SK-N-SH treated with all-trans-retinoic acid at 6 μM for 48 hours (cell line): ENCODE results near the gene SLC38A4.

ENCODE experiments used
- ATAC-seq: fragments of 200-7000 bp; cut with Tn5 transposase; 3 replicates; pipeline ENCODE4 v1.9.1; 2020; ENCODE audit warnings: mild to moderate bottlenecking, moderate library complexity
- ARNTL ChIP-seq: fragments of 450-650 bp; formaldehyde crosslinking; IDR thresholded peaks from 2 replicates; pipeline ENCODE4 v1.5.0; 2020; ENCODE audit warnings: low read depth, mild to moderate bottlenecking, moderate library complexity, borderline replicate concordance
- BACH2 ChIP-seq: fragments of 250-450 bp; sonication (Bioruptor Pico); IDR thresholded peaks from 2 replicates; pipeline ENCODE4 v1.9.0; 2021; ENCODE audit warnings: mild to moderate bottlenecking, borderline replicate concordance
- CSDC2 ChIP-seq: fragments of 250-450 bp; sonication (Bioruptor Pico); IDR thresholded peaks from 2 replicates; pipeline ENCODE4 v1.5.0; 2020; ENCODE audit warnings: mild to moderate bottlenecking, moderate library complexity
- CSRNP3 ChIP-seq: fragments of 250-450 bp; sonication (Bioruptor Pico); IDR thresholded peaks from 2 replicates; pipeline ENCODE4 v1.5.1; 2021; ENCODE audit warnings: mild to moderate bottlenecking, moderate library complexity
- GLIS3 ChIP-seq: fragments of 250-450 bp; sonication (Bioruptor Pico); IDR thresholded peaks from 2 replicates; pipeline ENCODE4 v1.5.0; 2020; ENCODE audit warnings: mild to moderate bottlenecking, moderate library complexity
- ISL1 ChIP-seq: fragments of 250-450 bp; sonication (Bioruptor Pico); IDR thresholded peaks from 2 replicates; pipeline ENCODE4 v2.1.2; 2022; ENCODE audit warnings: mild to moderate bottlenecking, moderate library complexity
- OSR1 ChIP-seq: fragments of 250-450 bp; sonication (Bioruptor Pico); IDR thresholded peaks from 2 replicates; pipeline ENCODE4 v1.8.0; 2022; ENCODE audit warnings: moderate library complexity, mild to moderate bottlenecking, inconsistent platforms
- PPARA ChIP-seq: fragments of 250-450 bp; sonication (Bioruptor Pico); IDR thresholded peaks from 2 replicates; pipeline ENCODE4 v1.5.0; 2020; ENCODE audit warnings: mild to moderate bottlenecking, borderline replicate concordance
- RARB ChIP-seq: fragments of 250-450 bp; sonication (Bioruptor Pico); IDR thresholded peaks from 2 replicates; pipeline ENCODE4 v1.8.0; 2021; ENCODE audit warnings: mild to moderate bottlenecking, moderate library complexity
- SNAI2 ChIP-seq: fragments of 250-450 bp; sonication (Bioruptor Pico); IDR thresholded peaks from 2 replicates; pipeline ENCODE4 v1.5.0; 2020; ENCODE audit warnings: mild to moderate bottlenecking, moderate library complexity
- TCF4 ChIP-seq: fragments of 250-450 bp; sonication (Bioruptor Pico); IDR thresholded peaks from 2 replicates; pipeline ENCODE4 v1.8.0; 2021; ENCODE audit warnings: mild to moderate bottlenecking, moderate library complexity, borderline replicate concordance
- TOX ChIP-seq: fragments of 250-450 bp; sonication (Bioruptor Pico); IDR thresholded peaks from 2 replicates; pipeline ENCODE4 v1.8.0; 2021; ENCODE audit warnings: mild to moderate bottlenecking, moderate library complexity, borderline replicate concordance
- TSHZ2 ChIP-seq: fragments of 250-450 bp; sonication (Bioruptor Pico); IDR thresholded peaks from 2 replicates; pipeline ENCODE4 v1.5.0; 2020; ENCODE audit warnings: mild to moderate bottlenecking, moderate library complexity
- ZC3H10 ChIP-seq: fragments of 250-450 bp; sonication (Bioruptor Pico); IDR thresholded peaks from 2 replicates; pipeline ENCODE4 v1.5.1; 2021; ENCODE audit warnings: mild to moderate bottlenecking, moderate library complexity
- ZFP30 ChIP-seq: fragments of 450-650 bp; formaldehyde crosslinking; IDR thresholded peaks from 2 replicates; pipeline ENCODE4 v1.5.0; 2022; ENCODE audit warnings: mild to moderate bottlenecking, moderate library complexity
- ZNF565 ChIP-seq: fragments of 450-650 bp; formaldehyde crosslinking; conservative IDR thresholded peaks from 2 replicates; pipeline ENCODE4 v1.5.0; 2020; ENCODE audit warnings: low read depth, mild to moderate bottlenecking, moderate library complexity
- ZNF70 ChIP-seq: fragments of 450-650 bp; formaldehyde crosslinking; IDR thresholded peaks from 2 replicates; pipeline ENCODE4 v1.5.0; 2020; ENCODE audit warnings: mild to moderate bottlenecking, moderate library complexity
- ZNF8 ChIP-seq: fragments of 450-650 bp; formaldehyde crosslinking; IDR thresholded peaks from 2 replicates; pipeline ENCODE4 v1.5.0; 2020; ENCODE audit warnings: mild to moderate bottlenecking, moderate library complexity
- TF ChIP-seq, protein P1 (sequence below): fragments of 250-450 bp; sonication (Bioruptor Pico); IDR thresholded peaks from 2 replicates; pipeline ENCODE4 v1.5.1; 2020; ENCODE audit warnings: low read depth, mild to moderate bottlenecking, moderate library complexity
- TF ChIP-seq, protein P2 (sequence below): fragments of 250-450 bp; sonication (Bioruptor Pico); IDR thresholded peaks from 2 replicates; pipeline ENCODE4 v1.8.0; 2021; ENCODE audit warnings: low read depth, mild to moderate bottlenecking, moderate library complexity, borderline replicate concordance
- TF ChIP-seq, protein P3 (sequence below): fragments of 250-450 bp; sonication (Bioruptor Pico); IDR thresholded peaks from 2 replicates; pipeline ENCODE4 v1.8.0; 2020; ENCODE audit warnings: mild to moderate bottlenecking, moderate library complexity, borderline replicate concordance

Gene SLC38A4

GRCh38 chr12:46798648-46799047 lies 27.1 kb downstream of the SLC38A4 start:
- no peak for TF ChIP-seq CSRNP3 (CRISPR knock-in tag)
- TF ChIP-seq RARB (CRISPR knock-in tag): no peak
- TF ChIP-seq, protein P1, sequence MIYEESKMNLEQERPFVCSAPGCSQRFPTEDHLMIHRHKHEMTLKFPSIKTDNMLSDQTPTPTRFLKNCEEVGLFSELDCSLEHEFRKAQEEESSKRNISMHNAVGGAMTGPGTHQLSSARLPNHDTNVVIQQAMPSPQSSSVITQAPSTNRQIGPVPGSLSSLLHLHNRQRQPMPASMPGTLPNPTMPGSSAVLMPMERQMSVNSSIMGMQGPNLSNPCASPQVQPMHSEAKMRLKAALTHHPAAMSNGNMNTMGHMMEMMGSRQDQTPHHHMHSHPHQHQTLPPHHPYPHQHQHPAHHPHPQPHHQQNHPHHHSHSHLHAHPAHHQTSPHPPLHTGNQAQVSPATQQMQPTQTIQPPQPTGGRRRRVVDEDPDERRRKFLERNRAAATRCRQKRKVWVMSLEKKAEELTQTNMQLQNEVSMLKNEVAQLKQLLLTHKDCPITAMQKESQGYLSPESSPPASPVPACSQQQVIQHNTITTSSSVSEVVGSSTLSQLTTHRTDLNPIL (CRISPR knock-in tag): no peak
- TF ChIP-seq ZNF565 (CRISPR knock-in tag): no peak
- no peak for TF ChIP-seq TSHZ2 (CRISPR knock-in tag)
- no peak for TF ChIP-seq TOX (CRISPR knock-in tag)
- TF ChIP-seq ZNF70: no peak
- TF ChIP-seq, protein P2, sequence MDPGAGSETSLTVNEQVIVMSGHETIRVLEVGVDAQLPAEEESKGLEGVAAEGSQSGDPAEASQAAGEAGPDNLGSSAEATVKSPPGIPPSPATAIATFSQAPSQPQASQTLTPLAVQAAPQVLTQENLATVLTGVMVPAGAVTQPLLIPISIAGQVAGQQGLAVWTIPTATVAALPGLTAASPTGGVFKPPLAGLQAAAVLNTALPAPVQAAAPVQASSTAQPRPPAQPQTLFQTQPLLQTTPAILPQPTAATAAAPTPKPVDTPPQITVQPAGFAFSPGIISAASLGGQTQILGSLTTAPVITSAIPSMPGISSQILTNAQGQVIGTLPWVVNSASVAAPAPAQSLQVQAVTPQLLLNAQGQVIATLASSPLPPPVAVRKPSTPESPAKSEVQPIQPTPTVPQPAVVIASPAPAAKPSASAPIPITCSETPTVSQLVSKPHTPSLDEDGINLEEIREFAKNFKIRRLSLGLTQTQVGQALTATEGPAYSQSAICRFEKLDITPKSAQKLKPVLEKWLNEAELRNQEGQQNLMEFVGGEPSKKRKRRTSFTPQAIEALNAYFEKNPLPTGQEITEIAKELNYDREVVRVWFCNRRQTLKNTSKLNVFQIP (CRISPR knock-in tag): no peak
- TF ChIP-seq ZNF8: no peak
- TF ChIP-seq, protein P3, sequence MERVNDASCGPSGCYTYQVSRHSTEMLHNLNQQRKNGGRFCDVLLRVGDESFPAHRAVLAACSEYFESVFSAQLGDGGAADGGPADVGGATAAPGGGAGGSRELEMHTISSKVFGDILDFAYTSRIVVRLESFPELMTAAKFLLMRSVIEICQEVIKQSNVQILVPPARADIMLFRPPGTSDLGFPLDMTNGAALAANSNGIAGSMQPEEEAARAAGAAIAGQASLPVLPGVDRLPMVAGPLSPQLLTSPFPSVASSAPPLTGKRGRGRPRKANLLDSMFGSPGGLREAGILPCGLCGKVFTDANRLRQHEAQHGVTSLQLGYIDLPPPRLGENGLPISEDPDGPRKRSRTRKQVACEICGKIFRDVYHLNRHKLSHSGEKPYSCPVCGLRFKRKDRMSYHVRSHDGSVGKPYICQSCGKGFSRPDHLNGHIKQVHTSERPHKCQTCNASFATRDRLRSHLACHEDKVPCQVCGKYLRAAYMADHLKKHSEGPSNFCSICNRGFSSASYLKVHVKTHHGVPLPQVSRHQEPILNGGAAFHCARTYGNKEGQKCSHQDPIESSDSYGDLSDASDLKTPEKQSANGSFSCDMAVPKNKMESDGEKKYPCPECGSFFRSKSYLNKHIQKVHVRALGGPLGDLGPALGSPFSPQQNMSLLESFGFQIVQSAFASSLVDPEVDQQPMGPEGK (CRISPR knock-in tag): no peak
- no peak for TF ChIP-seq ZC3H10 (CRISPR knock-in tag)
- TF ChIP-seq SNAI2 (CRISPR knock-in tag): no peak
- TF ChIP-seq ZFP30 (CRISPR knock-in tag): no peak
- TF ChIP-seq TCF4 (CRISPR knock-in tag): no peak
- TF ChIP-seq BACH2 (CRISPR knock-in tag): no peak
- TF ChIP-seq ARNTL (CRISPR knock-in tag): no peak
- no peak for TF ChIP-seq OSR1 (CRISPR knock-in tag)
- no peak for ATAC-seq

DNA sequence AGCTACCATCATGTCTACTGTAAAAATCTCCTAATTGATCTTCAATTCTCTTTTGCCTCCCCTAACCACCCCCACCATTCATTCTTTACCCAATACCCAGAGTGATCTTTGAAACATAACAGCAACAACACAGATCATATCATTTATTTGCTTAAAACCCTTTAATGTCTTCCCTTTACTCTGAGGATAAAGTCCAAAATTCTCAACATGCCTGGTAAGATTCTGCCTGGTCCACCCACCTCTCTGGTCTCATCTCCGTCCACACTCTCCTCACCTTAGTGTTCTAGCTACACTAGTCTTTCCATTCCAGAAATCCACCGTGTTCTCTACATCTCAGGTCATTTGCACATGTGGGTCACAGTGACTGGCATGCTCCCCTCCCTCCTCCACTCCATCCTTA lies 27.7 kb downstream of the SLC38A4 start:
- ATAC-seq: no peak
- no peak for TF ChIP-seq BACH2 (CRISPR knock-in tag)
- no peak for TF ChIP-seq ZNF565 (CRISPR knock-in tag)
- no peak for TF ChIP-seq ARNTL (CRISPR knock-in tag)
- TF ChIP-seq CSDC2 (CRISPR knock-in tag): no peak
- TF ChIP-seq OSR1 (CRISPR knock-in tag): no peak

GRCh38 chr12:46795988-46796387 lies 29.8 kb downstream of the SLC38A4 start:
- TF ChIP-seq OSR1 (CRISPR knock-in tag) (no peak), TCF4 (CRISPR knock-in tag) (no peak), ARNTL (CRISPR knock-in tag) (no peak), PPARA (CRISPR knock-in tag) (no peak), CSRNP3 (CRISPR knock-in tag) (no peak), TSHZ2 (CRISPR knock-in tag) (no peak), TOX (CRISPR knock-in tag) (no peak), GLIS3 (CRISPR knock-in tag) (no peak), ISL1 (CRISPR knock-in tag) (no peak), SNAI2 (CRISPR knock-in tag) (no peak), CSDC2 (CRISPR knock-in tag) (no peak), ZNF70 (no peak), ZFP30 (CRISPR knock-in tag) (no peak)
- TF ChIP-seq, protein P1 (CRISPR knock-in tag): no peak

More at GRCh38 chr12:46795988-46796387, 29.8 kb downstream of the SLC38A4 start:
- no peak for ATAC-seq
